Mesothelial cell of epicardium (in vitro differentiated cells): Measurements from ENCODE around the gene ATP5PF. TPM values are rescaled to one million over a fixed set of nuclear protein-coding genes. Genes with fewer than 3 reads are reported as not detected.
A peak's percentile ranks its signal among the peaks of the same experiment; 100 is the strongest.

Source experiments
- DNase-seq, 2 experiments: peaks; one replicate each; pipeline ENCODE4 v3.0.0; 2021; ENCODE audit warnings: low spot score in 2 of 2; ENCODE audit not compliant: unreplicated experiment in 2 of 2
- H3K27ac Mint-ChIP-seq: 2 replicates; pipeline ENCODE4 v1.8.0; 2021; ENCODE audit warnings: mixed read lengths
- H3K27me3 Mint-ChIP-seq: 2 replicates; pipeline ENCODE4 v1.8.0; 2021; ENCODE audit warnings: low read depth, mixed read lengths
- H3K36me3 Mint-ChIP-seq: 2 replicates; pipeline ENCODE4 v1.8.0; 2021; ENCODE audit warnings: mixed read lengths
- H3K4me1 Mint-ChIP-seq: 2 replicates; pipeline ENCODE4 v1.8.0; 2021; ENCODE audit warnings: mixed read lengths
- H3K4me3 Mint-ChIP-seq: 2 replicates; pipeline ENCODE4 v1.8.0; 2021; ENCODE audit warnings: mild to moderate bottlenecking, moderate library complexity, mixed read lengths
- H3K9me3 Mint-ChIP-seq: 2 replicates; pipeline ENCODE4 v1.8.0; 2021; ENCODE audit warnings: mixed read lengths
- total RNA-seq: library from RNA; stranded (reverse); gene quantifications from 3 replicates; pipeline ENCODE4 v1.2.1, GENCODE V29; 2021
- TF ChIP-seq, protein P1 (sequence below): fragments of 200-600 bp; sonication (generic); IDR thresholded peaks from one replicate; pipeline ENCODE4 v1.5.0; 2021; ENCODE audit warnings: antibody characterized with exemption; ENCODE audit not compliant: unreplicated experiment

The ATP5PF gene
- total RNA-seq, 1 donor from 2014 or later: 105 TPM

- H3K4me1 Mint-ChIP-seq: peaks cover 32% of the 10 kb centered on the region
Measured at GRCh38 chr21:25735646-25736597, 1.2 kb upstream of the ATP5PF start.

GRCh38 chr21:25734654-25734903 is 125 bp downstream of the ATP5PF start:
- Mint-ChIP-seq H3K9me3 (no peaks in the 10 kb centered on the region), H3K27ac (peak overlapping the region; percentile 100), H3K36me3 (peaks cover 4% of the 10 kb centered on the region), H3K4me1 (peaks cover 32% of the 10 kb centered on the region), H3K4me3 (peak overlapping the region; percentile 100), H3K27me3 (no peaks in the 10 kb centered on the region)
- DNase-seq: no peak
- TF ChIP-seq, protein P1, sequence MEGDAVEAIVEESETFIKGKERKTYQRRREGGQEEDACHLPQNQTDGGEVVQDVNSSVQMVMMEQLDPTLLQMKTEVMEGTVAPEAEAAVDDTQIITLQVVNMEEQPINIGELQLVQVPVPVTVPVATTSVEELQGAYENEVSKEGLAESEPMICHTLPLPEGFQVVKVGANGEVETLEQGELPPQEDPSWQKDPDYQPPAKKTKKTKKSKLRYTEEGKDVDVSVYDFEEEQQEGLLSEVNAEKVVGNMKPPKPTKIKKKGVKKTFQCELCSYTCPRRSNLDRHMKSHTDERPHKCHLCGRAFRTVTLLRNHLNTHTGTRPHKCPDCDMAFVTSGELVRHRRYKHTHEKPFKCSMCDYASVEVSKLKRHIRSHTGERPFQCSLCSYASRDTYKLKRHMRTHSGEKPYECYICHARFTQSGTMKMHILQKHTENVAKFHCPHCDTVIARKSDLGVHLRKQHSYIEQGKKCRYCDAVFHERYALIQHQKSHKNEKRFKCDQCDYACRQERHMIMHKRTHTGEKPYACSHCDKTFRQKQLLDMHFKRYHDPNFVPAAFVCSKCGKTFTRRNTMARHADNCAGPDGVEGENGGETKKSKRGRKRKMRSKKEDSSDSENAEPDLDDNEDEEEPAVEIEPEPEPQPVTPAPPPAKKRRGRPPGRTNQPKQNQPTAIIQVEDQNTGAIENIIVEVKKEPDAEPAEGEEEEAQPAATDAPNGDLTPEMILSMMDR: no peak

More at GRCh38 chr21:25735646-25736597, 1.2 kb upstream of the ATP5PF start:
- Mint-ChIP-seq H3K27me3 (no peaks in the 10 kb centered on the region), H3K9me3 (no peaks in the 10 kb centered on the region), H3K27ac (peak overlapping the region; percentile 98), H3K4me3 (peak overlapping the region; percentile 100), H3K36me3 (peaks cover 1% of the 10 kb centered on the region)
- TF ChIP-seq, protein P1: no peak
- no peak for DNase-seq

DNA sequence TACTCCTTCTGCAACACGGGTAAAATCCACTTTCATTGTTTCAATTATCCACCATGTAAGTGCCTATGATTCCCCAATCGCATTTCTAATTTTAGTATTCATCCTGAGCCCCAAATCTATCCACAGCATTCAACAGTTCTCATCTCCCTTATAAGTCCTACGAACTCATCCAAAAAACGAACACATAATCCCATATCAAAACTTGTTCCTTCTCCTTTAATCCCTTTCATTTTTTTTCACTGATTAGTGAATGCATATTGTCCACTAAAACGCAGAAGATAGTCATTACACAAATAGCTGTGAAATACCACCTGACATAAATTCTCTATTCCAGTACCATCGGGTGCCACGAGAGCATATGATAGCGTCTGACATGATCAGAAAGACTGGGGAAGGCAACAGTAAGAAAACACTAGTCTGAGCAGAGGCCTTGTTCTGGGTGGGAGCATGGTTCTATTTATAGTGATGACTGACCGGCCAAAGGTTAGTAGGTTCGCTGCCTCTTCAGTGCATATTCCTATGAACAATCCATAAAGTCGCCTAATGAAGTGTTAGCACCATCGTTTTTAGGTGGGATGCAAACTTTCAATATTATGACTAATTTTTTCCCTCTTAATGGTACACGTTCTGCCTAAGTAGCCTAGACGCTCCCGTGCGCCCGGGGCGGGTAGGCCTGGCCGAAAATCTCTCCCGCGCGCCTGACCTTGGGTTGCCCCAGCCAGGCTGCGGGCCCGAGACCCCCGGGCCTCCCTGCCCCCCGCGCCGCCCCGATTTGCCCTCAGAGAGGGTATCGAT is 648 bp downstream of the ATP5PF start:
- Mint-ChIP-seq H3K36me3 (peaks cover 5% of the 10 kb centered on the region), H3K27ac (peak overlapping the region; percentile 100), H3K9me3 (no peaks in the 10 kb centered on the region), H3K27me3 (no peaks in the 10 kb centered on the region), H3K4me1 (peaks cover 32% of the 10 kb centered on the region), H3K4me3 (peak overlapping the region; percentile 100)
- peak in 1 of 2 experiments; percentile 60 for DNase-seq
- TF ChIP-seq, protein P1: no peak

DNA sequence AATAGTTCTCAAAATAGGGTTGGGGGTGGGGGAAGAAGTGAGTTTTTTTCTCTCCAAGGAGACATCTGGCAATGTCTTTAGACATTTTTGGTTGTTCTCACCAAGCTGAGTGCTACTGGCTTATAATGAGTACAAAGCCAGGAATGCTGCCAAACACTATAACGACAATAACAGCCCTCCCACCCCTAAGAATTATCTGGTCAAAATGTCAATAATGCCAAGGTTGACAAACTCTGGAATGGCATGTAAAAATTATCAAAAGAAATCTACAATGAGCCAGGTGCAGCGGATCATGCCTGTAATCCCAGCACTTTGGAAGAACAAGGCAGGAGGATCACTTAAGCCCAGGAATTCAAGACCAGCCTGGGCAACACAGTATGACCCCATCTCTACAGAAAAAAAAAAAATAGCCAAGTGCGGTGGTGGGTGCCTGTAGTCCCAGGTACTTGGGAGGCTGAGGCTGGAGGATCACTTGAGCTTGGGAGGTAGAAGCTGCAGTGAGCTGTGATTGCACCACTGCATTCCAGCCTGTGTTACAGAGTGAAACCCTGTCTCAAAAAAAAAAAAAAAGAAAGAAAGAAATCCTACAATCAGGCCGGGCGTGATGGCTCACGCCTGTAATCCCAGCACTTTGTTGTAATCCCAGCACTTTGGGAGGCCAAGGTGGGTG is 2.5 kb downstream of the ATP5PF start:
- Mint-ChIP-seq H3K4me3 (no peak overlapping the region), H3K36me3 (peaks cover 10% of the 10 kb centered on the region), H3K27me3 (no peaks in the 10 kb centered on the region), H3K9me3 (no peaks in the 10 kb centered on the region), H3K4me1 (peaks cover 21% of the 10 kb centered on the region), H3K27ac (no peak overlapping the region)
- DNase-seq: no peak
- TF ChIP-seq, protein P1: no peak

DNA sequence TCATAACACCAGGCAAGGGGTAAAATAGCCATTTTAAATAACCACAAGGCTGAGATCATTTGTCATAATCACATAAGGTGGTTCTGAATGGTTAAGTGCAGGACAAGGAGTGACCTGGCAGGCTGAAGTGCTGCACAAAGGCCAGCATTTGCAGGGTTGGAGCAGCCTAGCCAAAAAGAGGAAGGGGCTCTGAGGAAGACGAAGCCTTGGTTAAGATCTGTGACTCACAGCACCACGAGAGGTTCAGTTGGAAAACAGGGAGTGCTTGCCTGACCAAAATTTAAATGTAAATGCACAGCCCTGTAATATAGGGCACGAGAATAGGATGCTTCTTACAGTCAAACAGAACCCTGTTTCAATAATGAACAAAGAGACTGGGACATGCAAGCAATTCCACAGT is 12.1 kb downstream of the ATP5PF start:
- Mint-ChIP-seq H3K4me3 (no peak overlapping the region), H3K4me1 (peaks cover 2% of the 10 kb centered on the region), H3K27me3 (no peaks in the 10 kb centered on the region), H3K9me3 (no peaks in the 10 kb centered on the region), H3K36me3 (peaks cover 46% of the 10 kb centered on the region), H3K27ac (no peak overlapping the region)
- TF ChIP-seq, protein P1: no peak
- no peak for DNase-seq
